GM21381 (cell line): Measurements from ENCODE around the gene NIN.
A peak's percentile ranks its signal among the peaks of the same experiment; 100 is the strongest.

ENCODE experiments used
- ATAC-seq: cut with Tn5 transposase; IDR thresholded peaks from one replicate; pipeline ENCODE4 v1.9.1; 2021; ENCODE audit warnings: mild to moderate bottlenecking, moderate library complexity; ENCODE audit not compliant: unreplicated experiment

NIN gene

GRCh38 chr14:50844391-50844790 lies 13.4 kb upstream of the NIN start:
- no peak for ATAC-seq

- ATAC-seq, result no peak
Measured at GRCh38 chr14:50839691-50840090, 8.7 kb upstream of the NIN start.

GRCh38 chr14:50839048-50839447 lies 8.1 kb upstream of the NIN start:
- ATAC-seq, result no peak

- ATAC-seq, result no peak
Measured at GRCh38 chr14:50837850-50838470, 7.0 kb upstream of the NIN start.

GRCh38 chr14:50837271-50837670 lies 6.3 kb upstream of the NIN start:
- no peak for ATAC-seq

- ATAC-seq, result no peak
Measured at GRCh38 chr14:50836515-50836914, 5.6 kb upstream of the NIN start.

GRCh38 chr14:50835280-50835679 lies 4.3 kb upstream of the NIN start:
- no peak for ATAC-seq

GRCh38 chr14:50834802-50835276 lies 3.9 kb upstream of the NIN start:
- ATAC-seq, result no peak

- no peak for ATAC-seq
Measured at GRCh38 chr14:50832935-50833630, 2.1 kb upstream of the NIN start.

GRCh38 chr14:50831726-50832168 lies 785 bp upstream of the NIN start:
- ATAC-seq, result no peak

- peak; percentile 33 for ATAC-seq
Measured at GRCh38 chr14:50830044-50830931, 674 bp downstream of the NIN start.

GRCh38 chr14:50829489-50830043 lies 1.4 kb downstream of the NIN start:
- no peak for ATAC-seq

GRCh38 chr14:50828721-50829488 lies 2.1 kb downstream of the NIN start:
- no peak for ATAC-seq

- no peak for ATAC-seq
Measured at GRCh38 chr14:50826681-50827080, 4.3 kb downstream of the NIN start.

- no peak for ATAC-seq
Measured at GRCh38 chr14:50825307-50825706, 5.7 kb downstream of the NIN start.

GRCh38 chr14:50823762-50824636 lies 7.0 kb downstream of the NIN start:
- peak; percentile 76 for ATAC-seq

- ATAC-seq, result peak; percentile 18
Measured at GRCh38 chr14:50823051-50823761, 7.8 kb downstream of the NIN start.

GRCh38 chr14:50822501-50823042 lies 8.4 kb downstream of the NIN start:
- ATAC-seq, result no peak
